ENCODE results near the gene ABLIM1.

GRCh38 chr10:114551636-114551972 is 106.5 kb downstream of the ABLIM1 start:
- TF ChIP-seq POLR2AphosphoS5 (IDR thresholded peaks at IDR 0.05; ENCODE audit: low read depth, low read length) (no peak), SIN3A (IDR thresholded peaks at IDR 0.05; ENCODE audit: borderline replicate concordance, insufficient read depth, low read length) (no peak), TAF1 (IDR thresholded peaks at IDR 0.05; ENCODE audit: borderline replicate concordance, insufficient read depth, low read length) (no peak), REST (IDR thresholded peaks at IDR 0.05; ENCODE audit: insufficient read depth in 1 of 2, low read depth in 2 of 2, low read length in 2 of 2) (no peak)
